DMS79 treated with DMSO at 0.1 percent for 48 hours (cell line): Measurements from ENCODE around the gene SLC34A3.

Experiments
- DNase-seq: peaks from one replicate; lab custom pipeline; 2025; lab: John Stamatoyannopoulos, UW

Gene SLC34A3

GRCh38 chr9:137275588-137276472 is 45.1 kb downstream of the SLC34A3 start:
- no peak for DNase-seq

GRCh38 chr9:137276473-137277328 is 46.0 kb downstream of the SLC34A3 start:
- DNase-seq, result no peak

GRCh38 chr9:137277329-137278041 is 46.8 kb downstream of the SLC34A3 start, which contains the start of gene TOR4A:
TOR4A (plus strand) TSS chr9:137277726; CDS start chr9:137278690, 964 bp downstream.
- no peak for DNase-seq

GRCh38 chr9:137278061-137278701 is 47.5 kb downstream of the SLC34A3 start:
- no peak for DNase-seq

- DNase-seq, result no peak
Measured at GRCh38 chr9:137278721-137279711, 48.3 kb downstream of the SLC34A3 start.

GRCh38 chr9:137279741-137280473 is 49.2 kb downstream of the SLC34A3 start:
- DNase-seq, result no peak

- no peak for DNase-seq
Measured at GRCh38 chr9:137280474-137281344, 50.0 kb downstream of the SLC34A3 start.

GRCh38 chr9:137281345-137282116 is 50.8 kb downstream of the SLC34A3 start:
- DNase-seq, result no peak
